Neural cell (in vitro differentiated cells): ENCODE measurements around the gene CIC.

ENCODE experiments used
- MXI1 ChIP-seq: fragments of 450-650 bp; conservative IDR thresholded peaks from 2 replicates; pipeline ENCODE4 v1.6.1; 2014; ENCODE audit warnings: antibody characterized with exemption, mild to moderate bottlenecking; ENCODE audit not compliant: poor library complexity, severe bottlenecking
- TF ChIP-seq, protein P1 (sequence below): fragments of 450-650 bp; IDR thresholded peaks from 2 replicates; pipeline ENCODE4 v1.5.1; 2014; ENCODE audit warnings: antibody characterized with exemption, mild to moderate bottlenecking, moderate library complexity; ENCODE audit not compliant: poor library complexity, severe bottlenecking

DNA sequence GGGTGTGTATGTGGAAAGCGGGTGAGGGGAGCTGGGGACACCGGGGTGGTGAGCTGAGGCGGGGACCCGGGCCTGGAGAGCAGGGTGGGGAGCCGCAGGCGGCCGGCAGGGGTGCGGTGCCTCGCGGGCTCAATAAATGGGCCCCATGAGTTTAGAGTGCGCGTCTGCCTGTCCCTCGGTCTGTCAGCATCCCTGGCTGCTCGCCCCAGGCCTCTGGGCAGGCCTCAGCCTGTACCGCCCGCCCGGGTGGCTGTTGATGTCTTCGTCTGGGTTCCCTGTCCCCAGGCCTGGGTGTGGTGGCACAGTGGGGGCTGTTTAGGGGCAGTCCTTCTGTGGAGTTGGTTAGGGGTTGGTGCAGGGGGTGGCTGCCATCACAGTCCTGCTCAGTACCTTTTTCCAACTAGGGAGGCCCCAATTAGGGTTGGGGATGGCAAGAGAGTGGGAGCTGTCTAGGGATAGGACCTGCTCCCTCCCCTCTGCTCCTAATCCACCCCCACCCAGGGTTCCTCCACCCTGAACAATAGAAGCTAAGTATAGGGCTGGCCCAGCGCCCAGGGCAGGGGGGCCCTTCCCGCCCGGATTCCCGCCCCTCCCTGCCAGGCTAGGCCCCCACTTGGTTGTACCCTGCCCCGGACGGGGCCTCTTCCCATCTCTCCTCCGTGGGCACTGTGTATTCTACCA lies 12.2 kb downstream of the CIC start:
- TF ChIP-seq, protein P1, sequence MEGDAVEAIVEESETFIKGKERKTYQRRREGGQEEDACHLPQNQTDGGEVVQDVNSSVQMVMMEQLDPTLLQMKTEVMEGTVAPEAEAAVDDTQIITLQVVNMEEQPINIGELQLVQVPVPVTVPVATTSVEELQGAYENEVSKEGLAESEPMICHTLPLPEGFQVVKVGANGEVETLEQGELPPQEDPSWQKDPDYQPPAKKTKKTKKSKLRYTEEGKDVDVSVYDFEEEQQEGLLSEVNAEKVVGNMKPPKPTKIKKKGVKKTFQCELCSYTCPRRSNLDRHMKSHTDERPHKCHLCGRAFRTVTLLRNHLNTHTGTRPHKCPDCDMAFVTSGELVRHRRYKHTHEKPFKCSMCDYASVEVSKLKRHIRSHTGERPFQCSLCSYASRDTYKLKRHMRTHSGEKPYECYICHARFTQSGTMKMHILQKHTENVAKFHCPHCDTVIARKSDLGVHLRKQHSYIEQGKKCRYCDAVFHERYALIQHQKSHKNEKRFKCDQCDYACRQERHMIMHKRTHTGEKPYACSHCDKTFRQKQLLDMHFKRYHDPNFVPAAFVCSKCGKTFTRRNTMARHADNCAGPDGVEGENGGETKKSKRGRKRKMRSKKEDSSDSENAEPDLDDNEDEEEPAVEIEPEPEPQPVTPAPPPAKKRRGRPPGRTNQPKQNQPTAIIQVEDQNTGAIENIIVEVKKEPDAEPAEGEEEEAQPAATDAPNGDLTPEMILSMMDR = no peak
- no peak for TF ChIP-seq MXI1
